ENCODE results near the gene ODAD4.

ODAD4 gene, protein sequence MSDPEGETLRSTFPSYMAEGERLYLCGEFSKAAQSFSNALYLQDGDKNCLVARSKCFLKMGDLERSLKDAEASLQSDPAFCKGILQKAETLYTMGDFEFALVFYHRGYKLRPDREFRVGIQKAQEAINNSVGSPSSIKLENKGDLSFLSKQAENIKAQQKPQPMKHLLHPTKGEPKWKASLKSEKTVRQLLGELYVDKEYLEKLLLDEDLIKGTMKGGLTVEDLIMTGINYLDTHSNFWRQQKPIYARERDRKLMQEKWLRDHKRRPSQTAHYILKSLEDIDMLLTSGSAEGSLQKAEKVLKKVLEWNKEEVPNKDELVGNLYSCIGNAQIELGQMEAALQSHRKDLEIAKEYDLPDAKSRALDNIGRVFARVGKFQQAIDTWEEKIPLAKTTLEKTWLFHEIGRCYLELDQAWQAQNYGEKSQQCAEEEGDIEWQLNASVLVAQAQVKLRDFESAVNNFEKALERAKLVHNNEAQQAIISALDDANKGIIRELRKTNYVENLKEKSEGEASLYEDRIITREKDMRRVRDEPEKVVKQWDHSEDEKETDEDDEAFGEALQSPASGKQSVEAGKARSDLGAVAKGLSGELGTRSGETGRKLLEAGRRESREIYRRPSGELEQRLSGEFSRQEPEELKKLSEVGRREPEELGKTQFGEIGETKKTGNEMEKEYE

DNA sequence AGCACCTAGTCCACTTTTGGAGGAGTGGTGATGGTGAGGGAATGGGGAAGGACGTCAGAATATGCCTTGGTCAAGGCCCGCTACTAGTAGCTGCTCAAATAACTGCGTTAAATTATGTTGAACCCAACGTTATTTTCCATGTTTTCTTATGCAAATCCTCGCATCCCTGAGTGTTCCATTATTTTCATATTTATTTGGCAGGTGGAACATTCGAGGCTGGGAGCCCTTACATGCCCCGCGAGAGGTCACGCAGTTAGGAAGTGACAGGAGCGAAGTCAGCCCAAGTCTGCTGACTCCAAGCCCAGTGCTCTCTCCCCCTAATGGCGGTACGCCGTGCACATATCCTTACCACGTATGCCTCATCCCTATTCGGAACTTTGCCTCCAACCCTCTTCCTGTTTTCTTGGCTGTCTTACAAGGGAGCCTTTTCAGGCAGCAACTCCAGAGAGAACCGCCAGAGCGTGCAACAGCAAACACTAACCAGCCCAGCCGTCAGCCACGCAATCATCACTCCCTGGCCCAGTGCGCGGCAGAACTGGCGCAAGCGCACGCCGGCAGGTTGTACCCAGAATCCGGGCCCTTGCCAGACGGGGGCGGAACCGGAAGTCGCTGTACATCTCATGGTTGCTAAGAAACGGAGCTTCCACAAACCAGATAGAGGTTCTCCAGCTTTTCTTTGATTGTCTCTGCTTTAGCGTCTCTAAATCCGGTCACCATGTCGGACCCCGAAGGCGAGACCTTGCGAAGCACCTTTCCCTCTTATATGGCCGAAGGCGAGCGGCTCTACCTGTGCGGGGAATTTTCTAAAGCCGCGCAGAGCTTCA is at the start of gene ODAD4:
TSS of gene ODAD4 (plus strand) at position 609 of the 824 bp plus-strand sequence. CDS start at position 716, 107 bp downstream.
- peak; percentile 97 for DNase-seq

DNA sequence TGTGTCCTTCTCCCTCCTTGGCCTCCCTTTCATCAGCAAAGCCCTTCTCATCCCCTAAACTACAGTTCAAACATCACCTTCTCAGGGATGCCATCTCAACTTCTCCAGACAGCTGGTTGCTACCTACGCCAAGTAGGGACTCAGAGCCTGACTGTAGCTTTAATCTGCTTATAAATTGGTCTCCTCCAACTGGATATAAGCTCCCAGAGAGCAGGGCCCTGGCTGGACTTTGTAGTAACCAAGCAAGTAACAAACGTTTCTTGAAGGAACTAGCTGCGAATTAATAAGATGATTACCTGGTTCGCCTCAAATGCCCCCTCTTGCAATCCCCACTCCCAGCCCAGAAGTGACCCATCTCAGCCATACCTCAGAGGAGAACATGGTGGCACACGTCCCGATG is 47.7 kb upstream of the ODAD4 start:
- no peak for DNase-seq

DNA sequence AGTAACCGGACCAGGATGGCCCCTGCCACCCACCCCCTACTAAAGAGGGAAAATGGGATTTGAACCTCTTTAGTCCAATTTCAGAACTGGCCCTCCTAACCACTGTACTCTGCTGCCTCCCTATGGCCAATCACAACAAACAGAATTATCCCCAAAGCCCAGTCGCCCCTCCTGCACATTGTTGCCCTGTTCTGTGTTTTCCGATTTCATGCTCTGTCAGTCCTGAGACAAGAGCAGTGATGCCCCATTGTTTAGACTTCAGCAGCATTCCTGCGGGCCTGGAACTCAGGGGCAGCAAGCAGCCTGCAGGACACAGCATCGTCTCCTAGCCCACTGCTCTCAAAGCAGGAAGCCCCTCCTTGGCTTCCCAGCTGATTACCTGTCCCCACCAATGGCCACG is 44.7 kb upstream of the ODAD4 start:
- DNase-seq, result peak; percentile 9

DNA sequence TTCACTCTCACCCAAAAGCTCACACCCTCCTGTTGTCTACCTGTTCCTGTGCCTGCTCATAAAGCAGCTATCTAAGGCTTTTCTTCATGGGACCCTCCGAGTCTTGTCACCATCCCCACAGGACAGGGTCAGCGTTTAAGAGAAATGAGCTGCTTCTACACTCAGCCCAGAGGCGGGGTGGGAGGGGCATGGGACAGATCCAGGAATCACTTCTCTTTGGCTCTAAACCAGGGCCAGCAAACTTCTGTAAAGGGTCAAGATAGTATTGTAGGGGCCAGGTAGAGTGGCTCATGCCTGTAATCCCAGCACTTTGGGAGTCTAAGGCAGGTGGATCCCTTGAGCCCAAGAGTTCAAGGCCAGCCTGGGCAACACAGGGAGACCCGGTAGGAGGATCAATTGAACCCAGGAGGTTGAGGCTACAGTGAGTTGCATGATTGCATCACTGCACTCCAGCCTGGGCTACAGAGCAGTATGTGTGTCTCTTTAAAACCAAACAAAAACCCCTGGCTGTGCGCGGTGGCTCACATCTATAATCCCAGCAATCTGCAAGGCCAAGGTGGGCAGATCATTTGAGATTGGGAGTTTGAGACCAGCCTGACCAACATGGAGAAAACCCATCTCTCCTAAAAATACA is 42.0 kb upstream of the ODAD4 start:
- DNase-seq, result no peak

DNA sequence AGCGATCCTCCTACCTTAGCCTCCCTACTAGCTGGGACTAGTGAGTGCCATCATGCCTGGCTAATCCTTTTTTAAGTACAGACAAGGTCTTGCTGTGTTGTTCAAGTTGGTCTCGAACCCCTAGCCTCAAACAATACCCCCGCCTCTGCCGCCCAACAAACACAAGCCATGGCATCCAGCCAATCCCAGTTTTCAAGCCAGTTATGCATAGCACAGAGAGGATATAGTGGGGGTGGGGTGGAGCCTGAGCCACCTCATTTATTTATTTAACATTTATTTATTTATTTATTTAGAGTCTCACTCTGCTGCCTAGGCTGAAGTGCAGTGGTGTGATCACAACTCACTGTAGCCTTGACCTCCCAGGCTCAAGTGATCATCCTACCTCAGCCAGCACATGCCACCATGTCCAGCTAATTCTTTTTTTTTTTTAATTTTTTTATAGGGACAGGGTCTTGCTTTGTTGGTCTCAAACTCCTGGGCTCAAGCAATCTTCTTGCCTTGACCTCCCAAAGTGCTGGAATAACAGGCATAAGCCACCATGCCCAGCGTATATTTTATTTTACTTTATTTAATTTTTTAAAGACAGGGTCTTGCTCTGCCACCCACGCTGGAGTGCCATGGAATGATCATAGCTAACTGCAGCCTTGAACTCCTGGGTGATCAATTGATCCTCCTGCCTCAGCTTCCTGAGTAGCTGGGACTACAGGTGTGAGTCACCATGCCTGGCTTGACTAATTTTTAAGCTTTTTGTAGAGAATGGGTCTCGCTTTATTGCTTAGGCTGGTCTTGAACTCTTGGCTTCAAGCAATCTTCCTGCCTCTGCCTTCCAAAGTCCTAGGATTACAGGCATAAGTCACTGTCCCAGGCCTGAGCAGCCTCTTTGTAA is 39.0 kb upstream of the ODAD4 start:
- DNase-seq, result no peak

DNA sequence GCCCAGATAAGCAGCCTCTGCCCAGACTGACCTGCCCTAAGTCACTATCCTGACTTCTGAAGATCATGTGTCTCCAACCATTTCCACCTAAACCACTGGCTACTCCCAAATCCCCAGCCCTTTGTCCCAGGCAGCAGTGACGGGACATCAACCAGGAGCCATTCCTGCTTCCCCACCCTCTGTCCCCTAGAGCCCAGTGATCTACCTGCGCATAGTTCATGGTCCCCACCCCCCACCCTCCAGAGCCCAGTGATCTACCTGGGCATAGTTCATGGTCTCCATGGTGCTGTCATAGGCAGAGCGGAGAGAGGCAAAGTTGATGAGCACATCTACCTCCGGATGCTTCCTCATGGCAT is 38.4 kb upstream of the ODAD4 start:
- DNase-seq, result no peak

DNA sequence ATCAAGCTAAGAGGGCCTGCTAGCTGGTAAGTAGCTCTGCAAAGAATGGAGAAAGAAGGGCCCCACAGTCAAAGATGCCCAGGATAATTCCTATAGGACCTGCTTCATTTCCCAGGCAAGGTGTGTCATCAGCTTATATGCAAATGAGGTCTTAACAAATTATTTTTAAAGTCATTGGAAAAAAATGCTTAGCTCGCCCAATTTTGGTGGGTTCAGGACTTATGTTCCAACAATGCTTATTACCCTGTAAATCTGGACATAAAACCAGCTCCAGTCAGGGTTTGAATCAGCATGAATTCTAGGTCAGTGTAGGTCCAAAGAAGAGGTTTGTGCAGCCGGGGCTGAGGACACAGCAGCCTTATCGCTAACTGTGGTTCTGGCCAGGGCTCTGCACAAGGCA is 37.0 kb upstream of the ODAD4 start:
- DNase-seq, result no peak

DNA sequence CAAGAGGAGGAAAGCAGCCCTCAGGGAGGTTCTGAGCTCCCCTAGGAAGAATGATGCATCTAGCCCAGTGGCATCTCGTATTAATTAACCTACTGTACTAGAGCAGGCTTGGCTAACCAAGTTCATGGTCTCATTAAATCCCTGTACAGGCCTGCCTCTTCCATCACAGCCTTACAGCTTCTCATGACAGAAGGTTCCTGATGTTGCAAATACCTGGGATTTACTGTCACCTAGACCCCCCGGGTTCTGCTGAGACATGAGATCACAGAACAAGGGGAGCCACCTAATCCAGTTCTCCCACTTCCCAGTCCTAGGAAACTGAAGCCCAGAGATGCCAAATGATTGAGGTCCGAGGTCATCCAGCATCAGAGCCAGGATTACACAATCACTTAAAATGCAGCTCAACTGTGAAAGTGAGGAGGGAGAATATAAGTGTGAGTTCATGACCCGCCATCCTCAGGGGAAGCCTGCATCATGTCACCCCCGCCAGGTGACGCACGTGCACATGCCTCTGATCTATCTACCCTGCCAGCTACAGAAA is 35.6 kb upstream of the ODAD4 start:
- no peak for DNase-seq

DNA sequence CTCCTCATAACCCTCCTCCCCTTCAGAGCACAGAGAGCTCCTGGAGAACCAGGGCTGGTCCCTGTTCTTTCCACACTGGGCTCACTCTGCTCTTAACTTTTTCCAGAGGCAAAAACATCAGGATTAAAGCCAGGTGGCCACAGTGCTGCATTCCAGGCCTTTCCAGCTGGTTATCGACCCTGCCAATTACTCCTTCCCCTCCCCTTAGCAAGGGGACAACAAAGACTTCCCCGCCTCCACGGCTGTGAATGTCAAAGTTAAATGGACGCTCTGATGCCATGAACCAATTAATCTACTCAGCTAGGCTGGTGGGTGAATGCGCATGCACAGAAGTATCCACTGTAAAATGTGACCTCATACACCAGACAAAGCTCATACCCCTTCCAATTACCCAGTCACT is 34.8 kb upstream of the ODAD4 start:
- DNase-seq, result no peak

DNA sequence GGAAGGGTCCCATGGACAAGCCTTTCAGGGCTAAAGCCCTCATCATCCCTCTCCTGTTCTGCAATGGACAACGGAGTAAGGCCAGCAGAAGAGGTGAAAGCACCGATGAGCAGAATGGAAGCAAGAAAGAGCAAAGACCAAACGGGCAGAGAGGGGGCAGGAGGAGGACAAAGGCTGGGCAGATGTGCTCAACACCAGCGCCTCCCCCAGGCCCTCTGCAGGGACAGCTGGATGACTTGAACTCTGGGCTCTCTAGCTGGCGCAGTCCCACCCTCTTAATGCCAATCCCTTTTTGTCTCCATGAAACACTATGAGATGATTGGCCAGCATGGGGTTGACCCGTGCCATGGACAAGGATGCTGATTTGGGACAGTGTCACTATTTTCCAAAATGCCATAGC is 33.7 kb upstream of the ODAD4 start:
- no peak for DNase-seq

DNA sequence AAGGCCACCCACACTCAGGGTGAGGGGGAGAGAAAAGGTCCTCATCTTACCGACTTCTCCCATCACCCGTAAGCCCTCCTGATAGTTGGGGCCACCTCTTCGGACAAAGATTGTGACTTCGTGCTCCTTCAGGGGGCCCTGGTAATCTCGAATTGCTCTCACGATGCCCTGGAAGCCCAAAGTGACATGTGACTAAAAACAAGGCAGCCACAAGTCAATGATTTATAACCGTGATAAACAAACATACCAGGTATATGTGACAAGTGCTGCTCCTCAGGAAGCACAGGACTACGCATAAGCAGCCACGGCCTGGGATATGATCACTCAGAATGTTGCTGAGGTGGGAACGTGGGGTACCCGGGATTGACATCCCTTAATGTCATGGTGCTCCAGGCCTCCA is 28.8 kb upstream of the ODAD4 start:
- DNase-seq, result no peak

DNA sequence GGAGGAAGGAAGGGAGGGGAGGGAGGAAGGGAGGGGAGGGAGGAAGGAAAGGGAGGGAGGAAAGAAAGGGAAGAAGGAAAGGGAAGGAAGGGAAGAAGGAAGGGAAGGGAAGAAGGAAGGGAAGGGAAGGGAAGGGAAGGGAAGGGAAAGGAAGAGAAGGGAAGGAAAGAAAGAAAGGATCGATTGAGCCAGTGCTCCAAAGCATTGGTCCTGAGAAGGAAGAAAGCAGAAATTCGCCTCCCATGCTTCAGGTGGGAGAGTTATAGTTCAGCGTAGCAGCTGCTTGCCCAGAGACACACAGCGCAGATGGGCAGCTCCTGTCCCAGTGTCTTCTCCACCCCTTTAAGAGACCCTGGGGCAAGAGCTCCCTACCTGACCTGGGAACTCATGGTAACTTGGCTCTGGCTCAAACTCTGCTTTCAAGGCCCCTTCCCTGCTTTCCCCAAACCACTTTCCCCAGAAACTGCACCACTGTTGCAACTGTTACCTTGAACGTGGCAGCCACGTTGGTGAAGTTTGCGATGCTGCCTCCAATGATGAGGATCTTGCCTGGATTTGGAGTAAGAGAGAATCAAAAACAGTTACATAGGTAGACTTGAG is 26.1 kb upstream of the ODAD4 start:
- DNase-seq, result no peak

DNA sequence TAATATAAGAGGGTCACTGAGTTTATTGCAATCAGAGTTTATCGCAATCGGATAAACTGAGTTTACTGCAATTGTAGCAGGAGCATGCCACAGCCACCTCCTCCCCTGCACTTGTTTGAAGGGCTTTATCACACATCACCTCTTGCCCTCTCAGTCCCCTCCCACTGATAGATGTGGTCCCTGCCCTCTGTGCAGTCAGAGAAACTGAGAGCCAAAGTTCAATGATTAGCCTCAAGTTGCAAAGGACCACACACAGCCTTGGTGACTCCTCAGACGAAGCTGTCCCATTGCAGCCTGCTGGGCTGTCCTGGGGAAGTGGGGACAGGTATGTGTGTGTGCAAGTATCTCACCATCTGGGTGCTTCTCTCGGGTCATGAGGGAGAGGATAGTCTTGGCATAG is 25.2 kb upstream of the ODAD4 start:
- DNase-seq, result no peak

DNA sequence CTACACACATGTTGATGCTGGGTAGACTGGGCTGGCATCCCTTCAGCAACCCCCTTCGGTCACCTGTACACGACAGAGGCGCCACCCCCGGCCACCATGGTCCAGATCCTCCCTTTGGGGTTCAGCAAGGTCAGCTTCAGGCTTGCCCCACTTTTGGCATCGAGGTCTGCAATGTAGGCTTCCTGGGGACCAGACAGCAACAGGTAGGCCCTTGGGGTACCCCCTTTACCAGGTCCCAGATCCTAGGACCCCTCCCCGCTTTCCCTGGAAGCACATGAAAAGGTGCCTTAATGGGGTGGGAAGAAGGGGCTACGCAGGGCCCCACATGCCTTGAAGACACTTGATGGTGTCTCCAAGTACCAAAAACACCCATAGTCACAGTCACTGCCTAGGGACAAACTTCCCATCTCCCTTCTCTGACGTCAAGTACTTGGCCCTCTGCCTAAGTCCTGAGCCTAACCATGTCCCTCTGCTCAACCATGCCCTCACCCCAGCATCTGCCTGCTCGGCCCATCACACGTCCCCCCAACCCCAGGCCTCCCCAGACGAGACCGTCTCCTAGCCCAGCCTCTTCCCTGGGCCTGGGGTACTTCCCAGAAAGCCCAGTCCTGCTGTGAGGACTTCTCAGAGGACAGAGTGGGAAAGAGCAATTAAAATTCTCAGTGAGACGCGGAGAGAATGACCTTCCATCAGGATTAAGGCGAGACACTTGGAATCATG is 23.8 kb upstream of the ODAD4 start:
- no peak for DNase-seq

DNA sequence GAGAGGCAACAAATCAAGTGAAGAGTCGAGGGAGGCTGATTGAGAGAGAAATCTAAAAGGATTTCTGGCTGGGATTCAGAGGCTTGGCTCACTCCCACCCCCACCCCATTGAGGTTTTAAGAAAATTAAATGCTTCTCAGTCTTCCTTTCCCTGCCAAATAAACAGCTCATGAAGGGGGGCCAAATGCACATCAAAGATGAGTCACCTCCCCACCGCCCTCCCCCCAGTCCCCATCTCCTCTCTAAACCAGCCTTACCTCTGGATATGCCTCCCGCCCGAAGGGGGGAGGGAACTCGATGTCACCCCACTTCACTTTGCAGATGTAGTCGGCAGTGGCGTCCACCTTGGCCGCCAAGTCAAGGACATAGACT is 23.2 kb upstream of the ODAD4 start:
- DNase-seq, result no peak

DNA sequence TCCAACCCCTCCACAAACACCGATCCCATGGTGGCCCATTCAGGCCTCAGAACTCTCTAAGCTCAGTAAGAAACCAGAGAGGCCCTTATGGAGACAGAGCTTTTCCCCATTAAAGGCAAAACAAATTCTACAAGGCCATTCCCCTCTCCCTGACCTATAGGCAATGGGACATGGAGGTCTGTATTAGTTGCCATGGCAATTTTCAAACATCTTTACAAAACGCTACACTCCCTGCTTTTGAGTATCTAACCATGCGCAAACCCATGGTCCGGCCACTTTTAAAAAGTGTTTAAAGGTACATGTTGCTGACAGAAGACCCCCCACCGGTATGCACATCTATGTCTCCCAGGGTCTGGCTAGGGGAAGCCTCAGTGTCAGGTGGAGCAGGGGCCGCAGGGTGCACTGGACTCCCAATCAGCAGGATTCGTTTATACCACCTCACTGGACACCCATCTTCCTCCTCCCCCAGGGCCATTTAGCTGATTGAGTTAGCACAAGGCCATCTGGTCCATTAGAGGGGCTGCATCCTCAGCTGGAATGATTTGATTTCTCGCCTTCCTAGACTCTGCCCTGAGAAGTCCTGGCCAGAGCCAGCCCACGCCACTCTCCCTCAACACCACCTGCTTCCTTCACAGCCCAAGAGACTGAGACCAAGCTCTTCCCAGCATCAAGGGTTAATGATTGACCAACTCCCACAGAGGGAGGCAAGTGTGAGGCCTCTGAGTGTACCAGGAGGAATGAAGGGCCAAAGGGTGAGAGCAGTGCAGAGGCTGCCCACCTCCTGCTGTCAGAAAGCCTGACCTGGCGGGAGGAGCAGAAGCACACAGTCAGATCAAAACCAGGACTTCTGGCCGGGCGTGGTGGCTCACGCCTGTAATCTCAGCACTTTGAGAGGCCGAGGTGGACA is 22.5 kb upstream of the ODAD4 start:
- no peak for DNase-seq

DNA sequence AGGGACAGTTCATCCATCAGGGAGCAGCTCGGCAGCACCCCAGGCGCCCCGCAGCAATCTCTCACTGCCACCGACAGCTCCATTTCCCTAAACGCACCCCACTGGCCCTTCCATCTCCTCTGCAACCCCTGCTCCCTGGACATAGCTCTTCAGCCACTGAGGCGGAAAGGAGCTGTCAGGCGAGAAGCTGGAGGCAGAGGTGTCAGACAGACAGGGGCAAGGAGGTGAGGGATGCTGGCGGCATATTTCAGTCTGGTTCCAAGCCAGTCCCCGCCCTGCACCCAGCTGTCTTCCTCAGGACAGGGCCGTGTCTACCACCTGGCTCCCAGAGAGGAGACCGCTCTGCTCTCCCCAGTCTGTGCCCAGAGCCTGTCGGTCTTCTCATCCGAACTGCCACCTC is 21.3 kb upstream of the ODAD4 start:
- no peak for DNase-seq

DNA sequence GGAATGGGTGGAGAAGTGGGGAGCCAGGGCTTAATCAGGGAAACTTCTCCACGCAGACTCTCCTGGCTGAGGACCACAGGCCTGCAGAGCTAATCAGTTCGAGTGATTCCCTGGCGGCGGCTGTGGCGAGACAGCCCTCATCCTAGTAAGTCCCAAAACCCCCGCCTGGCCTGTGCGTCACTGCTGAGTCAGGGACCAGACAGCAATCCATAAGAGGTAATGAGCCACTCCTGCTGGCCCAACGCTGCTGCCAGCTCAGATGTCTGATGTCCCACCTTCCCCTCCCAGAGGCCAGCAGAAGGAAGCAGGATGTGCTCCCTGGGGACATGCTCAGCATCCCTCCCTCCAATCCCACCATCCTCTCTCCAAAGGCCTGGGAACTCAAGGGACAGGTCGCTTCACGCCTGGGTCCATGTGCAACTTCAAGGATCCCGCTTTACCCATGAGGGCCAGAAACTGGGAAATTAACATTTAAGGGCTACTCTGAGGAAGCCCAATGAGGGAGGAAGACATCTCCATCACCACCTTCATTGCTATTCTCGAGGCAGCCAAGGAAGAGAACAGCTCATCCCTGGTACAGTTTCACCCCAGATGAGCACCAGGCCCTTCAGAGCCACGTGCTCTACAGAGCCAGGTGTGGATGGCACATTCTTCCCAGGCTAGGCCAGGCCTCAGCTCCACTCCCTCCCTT is 19.6 kb upstream of the ODAD4 start:
- DNase-seq, result no peak

DNA sequence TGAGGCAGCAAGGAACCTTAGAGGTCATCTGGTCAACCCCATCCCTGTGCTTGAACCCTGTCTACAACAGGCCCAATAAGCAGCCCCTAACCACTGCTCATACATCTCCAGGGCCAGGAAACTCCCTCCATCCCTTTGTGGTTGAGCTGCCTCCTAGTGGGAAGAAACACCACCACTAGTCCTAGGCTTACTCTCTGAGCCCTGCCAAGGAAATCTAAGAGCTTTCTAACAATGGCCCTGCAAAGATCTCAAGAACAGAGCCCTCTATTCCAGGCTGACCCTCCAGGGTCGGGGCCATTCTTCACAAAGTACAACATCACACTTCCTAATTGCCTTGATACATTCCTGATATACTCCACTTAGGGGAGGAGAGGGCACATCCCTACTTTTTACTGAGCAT is 17.5 kb upstream of the ODAD4 start:
- DNase-seq, result no peak

Data from CD4-positive, alpha-beta T cell treated with Interleukin-17A for 1 hour (primary cell).